Panc1 (cell line): ENCODE measurements around the gene ERGIC2. TPM values are rescaled to one million over a fixed set of nuclear protein-coding genes. Genes with fewer than 3 reads are reported as not detected.

ENCODE experiments used
- ATAC-seq: fragments of 200-7000 bp; cut with Tn5 transposase; 2 replicates; pipeline ENCODE4 v1.9.1; 2020; ENCODE audit warnings: mild to moderate bottlenecking, moderate library complexity
- BruUV-seq: library from RNA; stranded (reverse); fragments of 400-500 nt; replicated peaks from 2 replicates; lab custom pipeline; 2021; lab: Mats Ljungman, UMichigan
- CTCF ChIA-PET: fragments of 300-600 bp; sonication (Branson Sonifier 250); formaldehyde crosslinking; loops from one replicate; lab custom pipeline; 2022; ENCODE audit warnings: antibody characterized with exemption; lab: Charles Lee
- POLR2A ChIA-PET: fragments of 300-600 bp; sonication (Branson Sonifier 250); formaldehyde crosslinking; loops from one replicate; lab custom pipeline; 2022; ENCODE audit warnings: antibody characterized with exemption; lab: Charles Lee
- DNase-seq: peaks from one replicate; pipeline ENCODE4 v3.0.0-alpha.2; 2010; ENCODE audit warnings: low read depth, low spot score
- H3K27ac ChIP-seq: 2 replicates; pipeline ENCODE4 v1.5.1; 2011; ENCODE audit warnings: mild to moderate bottlenecking, low read length, inconsistent platforms
- H3K27me3 ChIP-seq: fragments of 200-500 bp; sonication (Bioruptor generic); 2 replicates; pipeline ENCODE4 v1.6.0; 2014; ENCODE audit warnings: low read length, inconsistent platforms; ENCODE audit not compliant: control insufficient read depth, insufficient read depth
- H3K36me3 ChIP-seq: fragments of 200-500 bp; sonication (Bioruptor generic); 2 replicates; pipeline ENCODE4 v1.5.1; 2014; ENCODE audit warnings: inconsistent platforms, mild to moderate bottlenecking, low read length, moderate library complexity; ENCODE audit not compliant: control insufficient read depth, insufficient read depth
- H3K4me1 ChIP-seq: 2 replicates; pipeline ENCODE4 v1.5.1; 2011; ENCODE audit warnings: inconsistent platforms, mild to moderate bottlenecking, low read length, moderate library complexity; ENCODE audit not compliant: control insufficient read depth, insufficient read depth
- H3K4me3 ChIP-seq, 2 experiments: 2 replicates each; pipeline ENCODE4 v1.5.1; 2011 to 2012; ENCODE audit warnings: low read depth in 2 of 2, low read length in 2 of 2, mild to moderate bottlenecking in 2 of 2, inconsistent platforms in 1 of 2, moderate library complexity in 1 of 2
- H3K9me3 ChIP-seq: fragments of 200-500 bp; sonication (Bioruptor generic); 2 replicates; pipeline ENCODE4 v1.5.1; 2014; ENCODE audit warnings: low read depth, mild to moderate bottlenecking, inconsistent platforms, low read length, moderate library complexity; ENCODE audit not compliant: control insufficient read depth, insufficient read depth
- POLR2AphosphoS5 ChIP-seq: IDR thresholded peaks from 2 replicates; pipeline ENCODE4 v1.6.1; 2012; ENCODE audit warnings: mild to moderate bottlenecking, low read depth, low read length, moderate library complexity
- SIN3A ChIP-seq: IDR thresholded peaks from 2 replicates; pipeline ENCODE4 v1.6.1; 2012; ENCODE audit warnings: low read depth, mild to moderate bottlenecking, low read length, moderate library complexity, borderline replicate concordance; ENCODE audit not compliant: insufficient read depth
- TCF7L2 ChIP-seq: IDR thresholded peaks from 2 replicates; pipeline ENCODE4 v1.6.1; 2011; ENCODE audit warnings: mild to moderate bottlenecking, low read depth, low read length, inconsistent platforms
- in situ Hi-C: cut with HindIII; loops from 2 replicates; pipeline ENCODE4 v1.10.0; 2016; ENCODE audit warnings: low sequenced_read_pairs, low pct_unique_long_range_greater_than_20kb
- intact Hi-C: fragments of 100-400 bp; cut with micrococcal nuclease; formaldehyde crosslinking; loops from one replicate; pipeline ENCODE4 v1.10.0; 2022; ENCODE audit not compliant: unreplicated experiment
- total RNA-seq: library from RNA; stranded (reverse); gene quantifications from one replicate; pipeline ENCODE4 v1.2.1, GENCODE V29; 2021; ENCODE audit not compliant: unreplicated experiment
- TF ChIP-seq, protein P1 (sequence below), 2 experiments: IDR thresholded peaks; 2 replicates each; pipeline ENCODE4 v1.6.1; 2011 to 2012; ENCODE audit warnings: low read depth in 2 of 2, control low read depth in 1 of 2, low read length in 1 of 2, mild to moderate bottlenecking in 1 of 2, moderate library complexity in 1 of 2; ENCODE audit not compliant: insufficient read depth in 1 of 2
- TF ChIP-seq, protein P2 (sequence below): fragments of 450-650 bp; IDR thresholded peaks from 2 replicates; pipeline ENCODE4 v1.5.1; 2017; ENCODE audit warnings: mild to moderate bottlenecking

ERGIC2 gene
- total RNA-seq, 1 experiment from 2014 or later: 90.2 TPM

DNA sequence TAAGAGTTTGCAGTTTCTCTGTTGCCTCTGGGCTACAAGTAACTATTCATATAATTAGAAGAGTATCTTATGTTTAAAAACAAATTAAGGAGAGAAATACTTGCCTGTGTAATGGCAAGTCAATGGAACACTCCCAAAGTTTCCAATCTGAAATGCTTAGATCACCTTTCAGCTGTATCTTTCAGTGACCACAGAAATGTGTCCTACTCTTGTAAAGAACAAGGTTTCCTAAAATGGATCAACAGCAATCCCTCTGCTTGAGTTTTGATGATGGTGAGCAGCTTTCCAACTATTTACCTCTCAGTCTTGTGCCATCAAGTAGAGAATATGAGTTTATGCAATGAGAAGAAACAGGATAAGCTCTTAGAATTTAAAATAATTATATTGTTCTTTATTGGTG is 92.9 kb downstream of the ERGIC2 start:
- Histone ChIP-seq H3K27ac (no peak overlapping the region), H3K4me3 (no peak overlapping the region), H3K36me3 (no peaks in the 10 kb centered on the region), H3K27me3 (no peaks in the 10 kb centered on the region), H3K4me1 (no peaks in the 10 kb centered on the region), H3K9me3 (no peaks in the 10 kb centered on the region)
- intact Hi-C loops: no loop called here
- TF ChIP-seq SIN3A (no peak), POLR2AphosphoS5 (no peak), TCF7L2 (no peak)
- TF ChIP-seq, protein P1, sequence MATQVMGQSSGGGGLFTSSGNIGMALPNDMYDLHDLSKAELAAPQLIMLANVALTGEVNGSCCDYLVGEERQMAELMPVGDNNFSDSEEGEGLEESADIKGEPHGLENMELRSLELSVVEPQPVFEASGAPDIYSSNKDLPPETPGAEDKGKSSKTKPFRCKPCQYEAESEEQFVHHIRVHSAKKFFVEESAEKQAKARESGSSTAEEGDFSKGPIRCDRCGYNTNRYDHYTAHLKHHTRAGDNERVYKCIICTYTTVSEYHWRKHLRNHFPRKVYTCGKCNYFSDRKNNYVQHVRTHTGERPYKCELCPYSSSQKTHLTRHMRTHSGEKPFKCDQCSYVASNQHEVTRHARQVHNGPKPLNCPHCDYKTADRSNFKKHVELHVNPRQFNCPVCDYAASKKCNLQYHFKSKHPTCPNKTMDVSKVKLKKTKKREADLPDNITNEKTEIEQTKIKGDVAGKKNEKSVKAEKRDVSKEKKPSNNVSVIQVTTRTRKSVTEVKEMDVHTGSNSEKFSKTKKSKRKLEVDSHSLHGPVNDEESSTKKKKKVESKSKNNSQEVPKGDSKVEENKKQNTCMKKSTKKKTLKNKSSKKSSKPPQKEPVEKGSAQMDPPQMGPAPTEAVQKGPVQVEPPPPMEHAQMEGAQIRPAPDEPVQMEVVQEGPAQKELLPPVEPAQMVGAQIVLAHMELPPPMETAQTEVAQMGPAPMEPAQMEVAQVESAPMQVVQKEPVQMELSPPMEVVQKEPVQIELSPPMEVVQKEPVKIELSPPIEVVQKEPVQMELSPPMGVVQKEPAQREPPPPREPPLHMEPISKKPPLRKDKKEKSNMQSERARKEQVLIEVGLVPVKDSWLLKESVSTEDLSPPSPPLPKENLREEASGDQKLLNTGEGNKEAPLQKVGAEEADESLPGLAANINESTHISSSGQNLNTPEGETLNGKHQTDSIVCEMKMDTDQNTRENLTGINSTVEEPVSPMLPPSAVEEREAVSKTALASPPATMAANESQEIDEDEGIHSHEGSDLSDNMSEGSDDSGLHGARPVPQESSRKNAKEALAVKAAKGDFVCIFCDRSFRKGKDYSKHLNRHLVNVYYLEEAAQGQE (IDR thresholded peaks at IDR 0.05; ENCODE audit: insufficient read depth in 1 of 2, low read depth in 2 of 2, low read length in 1 of 2): no peak
- TF ChIP-seq, protein P2, sequence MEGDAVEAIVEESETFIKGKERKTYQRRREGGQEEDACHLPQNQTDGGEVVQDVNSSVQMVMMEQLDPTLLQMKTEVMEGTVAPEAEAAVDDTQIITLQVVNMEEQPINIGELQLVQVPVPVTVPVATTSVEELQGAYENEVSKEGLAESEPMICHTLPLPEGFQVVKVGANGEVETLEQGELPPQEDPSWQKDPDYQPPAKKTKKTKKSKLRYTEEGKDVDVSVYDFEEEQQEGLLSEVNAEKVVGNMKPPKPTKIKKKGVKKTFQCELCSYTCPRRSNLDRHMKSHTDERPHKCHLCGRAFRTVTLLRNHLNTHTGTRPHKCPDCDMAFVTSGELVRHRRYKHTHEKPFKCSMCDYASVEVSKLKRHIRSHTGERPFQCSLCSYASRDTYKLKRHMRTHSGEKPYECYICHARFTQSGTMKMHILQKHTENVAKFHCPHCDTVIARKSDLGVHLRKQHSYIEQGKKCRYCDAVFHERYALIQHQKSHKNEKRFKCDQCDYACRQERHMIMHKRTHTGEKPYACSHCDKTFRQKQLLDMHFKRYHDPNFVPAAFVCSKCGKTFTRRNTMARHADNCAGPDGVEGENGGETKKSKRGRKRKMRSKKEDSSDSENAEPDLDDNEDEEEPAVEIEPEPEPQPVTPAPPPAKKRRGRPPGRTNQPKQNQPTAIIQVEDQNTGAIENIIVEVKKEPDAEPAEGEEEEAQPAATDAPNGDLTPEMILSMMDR: no peak
- DNase-seq: no peak
- CTCF ChIA-PET: no interaction called here
- BruUV-seq: no TSS peak
- ATAC-seq: no peak
- in situ Hi-C loops: no loop called here
- POLR2A ChIA-PET: no interaction called here

DNA sequence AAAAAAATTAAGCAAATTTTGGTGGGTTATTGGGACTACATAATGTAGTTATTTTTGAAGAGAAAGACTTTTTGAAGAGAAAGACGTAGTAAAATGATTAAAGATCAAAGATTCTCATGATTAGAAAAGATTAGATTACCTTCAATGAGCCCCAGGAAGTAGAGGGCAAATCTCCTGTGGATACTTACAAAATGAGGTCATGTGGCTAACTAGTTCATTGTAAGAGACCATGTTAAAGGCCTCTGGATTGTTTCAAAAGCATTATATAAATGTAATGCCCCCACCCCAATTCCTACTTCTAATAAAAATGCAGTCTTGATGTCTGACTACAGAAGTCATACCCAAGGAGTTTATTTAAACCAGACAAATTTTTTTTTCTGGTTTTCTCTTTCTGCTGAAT is 93.3 kb downstream of the ERGIC2 start:
- ChIA-PET POLR2A (no interaction called here), CTCF (no interaction called here)
- TF ChIP-seq TCF7L2 (no peak), SIN3A (no peak), POLR2AphosphoS5 (no peak)
- TF ChIP-seq, protein P1 (IDR thresholded peaks at IDR 0.05; ENCODE audit: insufficient read depth in 1 of 2, low read depth in 2 of 2, low read length in 1 of 2): no peak
- TF ChIP-seq, protein P2: no peak
- Histone ChIP-seq H3K9me3 (no peaks in the 10 kb centered on the region), H3K4me3 (no peak overlapping the region), H3K4me1 (no peaks in the 10 kb centered on the region), H3K27ac (no peak overlapping the region), H3K27me3 (no peaks in the 10 kb centered on the region), H3K36me3 (no peaks in the 10 kb centered on the region)
- DNase-seq: no peak
- BruUV-seq: no TSS peak
- in situ Hi-C loops (no loop called here), intact Hi-C loops (no loop called here)
- no peak for ATAC-seq

Other genes starting within 250 kb of the ERGIC2 start
- 6.2 TPM for gene FAR2, start 231.9 kb downstream of the ERGIC2 start, total RNA-seq
- gene OVCH1, start 116.5 kb upstream of the ERGIC2 start, total RNA-seq: not detected